ENCODE measurements around the gene TM4SF5. TPM values are rescaled to one million over a fixed set of nuclear protein-coding genes. Genes with fewer than 3 reads are reported as not detected.

TM4SF5 gene
- total RNA-seq, 1 experiment from 2014 or later: not detected

GRCh38 chr17:4785311-4786105, 13.8 kb downstream of the TM4SF5 start:
- ChIA-PET CTCF (interaction anchor here (0.5 to 6.0 kb wide), 3 partner anchors 100 to 169 kb away, joined by 3 to 88 read pairs (median 4); no protein-coding TSS in a partner anchor), POLR2A (interaction anchor here (1.1 kb wide), 1 partner anchor 63 kb away, joined by 3 read pairs; no protein-coding TSS in a partner anchor)
- H3K27ac Mint-ChIP-seq (ENCODE audit: low read depth, unreplicated experiment): no peak overlapping the region
- TF ChIP-seq CTCF (IDR thresholded peaks at IDR 0.05; ENCODE audit: unreplicated experiment): no peak
- H3K36me3 Mint-ChIP-seq (ENCODE audit: insufficient read depth, unreplicated experiment): no peaks in the 10 kb centered on the region
- no peak for DNase-seq (ENCODE audit: unreplicated experiment)
- H3K4me3 Mint-ChIP-seq (ENCODE audit: unreplicated experiment): no peak overlapping the region
- H3K27me3 Mint-ChIP-seq (ENCODE audit: insufficient read depth, unreplicated experiment): peaks cover 20% of the 10 kb centered on the region
- no TSS peak for BruUV-seq (replicated peaks)
- H3K9me3 Mint-ChIP-seq (ENCODE audit: unreplicated experiment): no peaks in the 10 kb centered on the region
- peaks cover 8% of the 10 kb centered on the region for H3K4me1 Mint-ChIP-seq (ENCODE audit: insufficient read depth, unreplicated experiment)
- intact Hi-C loops (cut with micrococcal nuclease): no loop called here

GRCh38 chr17:4786106-4786511, 14.4 kb downstream of the TM4SF5 start, which contains the start of gene VMO1:
TSS of gene VMO1 (minus strand) at chr17:4786364. CDS start at chr17:4786352, 12 bp downstream.
- Mint-ChIP-seq H3K4me1 (ENCODE audit: insufficient read depth, unreplicated experiment) (peaks cover 14% of the 10 kb centered on the region), H3K27ac (ENCODE audit: low read depth, unreplicated experiment) (no peak within 1 kb of the TSS), H3K9me3 (ENCODE audit: unreplicated experiment) (no peaks in the 10 kb centered on the region), H3K27me3 (ENCODE audit: insufficient read depth, unreplicated experiment) (peaks cover 17% of the 10 kb centered on the region), H3K4me3 (ENCODE audit: unreplicated experiment) (no peak within 1 kb of the TSS), H3K36me3 (ENCODE audit: insufficient read depth, unreplicated experiment) (no peaks in the 10 kb centered on the region)
- no TSS peak for BruUV-seq (replicated peaks)
- no peak for DNase-seq (ENCODE audit: unreplicated experiment)
- intact Hi-C loops (cut with micrococcal nuclease): no loop called here
- ChIA-PET CTCF (interaction anchor here (0.6 to 6.0 kb wide), 7 partner anchors 23 to 100 kb away, joined by 3 to 88 read pairs (median 3); no protein-coding TSS in a partner anchor), POLR2A (interaction anchor here (0.6 to 1.2 kb wide), 4 partner anchors 64 to 181 kb away, joined by 3 to 5 read pairs (median 3); partner anchors contain the start of gene SPAG7)
- no peak for TF ChIP-seq CTCF (IDR thresholded peaks at IDR 0.05; ENCODE audit: unreplicated experiment)

GRCh38 chr17:4786516-4786915, 14.8 kb downstream of the TM4SF5 start:
- CTCF ChIA-PET: interaction anchor here (0.6 to 6.0 kb wide), 9 partner anchors 23 to 99 kb away, joined by 3 to 88 read pairs (median 3); no protein-coding TSS in a partner anchor
- TF ChIP-seq CTCF (IDR thresholded peaks at IDR 0.05; ENCODE audit: unreplicated experiment): no peak
- POLR2A ChIA-PET: interaction anchor here (0.6 to 1.2 kb wide), 3 partner anchors 98 to 181 kb away, joined by 3 to 5 read pairs (median 3); partner anchors contain the start of gene SPAG7

GRCh38 chr17:4788159-4788806, 16.6 kb downstream of the TM4SF5 start:
- Mint-ChIP-seq H3K9me3 (ENCODE audit: unreplicated experiment) (no peaks in the 10 kb centered on the region), H3K27ac (ENCODE audit: low read depth, unreplicated experiment) (no peak overlapping the region), H3K27me3 (ENCODE audit: insufficient read depth, unreplicated experiment) (peaks cover 9% of the 10 kb centered on the region), H3K4me3 (ENCODE audit: unreplicated experiment) (peak overlapping the region; percentile 75), H3K36me3 (ENCODE audit: insufficient read depth, unreplicated experiment) (no peaks in the 10 kb centered on the region), H3K4me1 (ENCODE audit: insufficient read depth, unreplicated experiment) (peaks cover 18% of the 10 kb centered on the region)
- no TSS peak for BruUV-seq (replicated peaks)
- CTCF ChIA-PET: interaction anchor here (0.6 to 6.0 kb wide), 14 partner anchors 9 to 221 kb away, joined by 3 to 88 read pairs (median 4); partner anchors contain the start of gene MED11
- POLR2A ChIA-PET: interaction anchor here (0.6 to 4.0 kb wide), 9 partner anchors 19 to 146 kb away, joined by 3 to 51 read pairs (median 5); partner anchors contain the start of genes ARRB2, CHRNE, MINK1 and PLD2
- DNase-seq (ENCODE audit: unreplicated experiment): no peak
- no peak for TF ChIP-seq CTCF (IDR thresholded peaks at IDR 0.05; ENCODE audit: unreplicated experiment)
- intact Hi-C loops (cut with micrococcal nuclease): no loop called here

More at GRCh38 chr17:4786516-4786915, 14.8 kb downstream of the TM4SF5 start:
- no peaks in the 10 kb centered on the region for H3K36me3 Mint-ChIP-seq (ENCODE audit: insufficient read depth, unreplicated experiment)
- H3K27ac Mint-ChIP-seq (ENCODE audit: low read depth, unreplicated experiment): no peak overlapping the region
- intact Hi-C loops (cut with micrococcal nuclease): no loop called here
- peaks cover 18% of the 10 kb centered on the region for H3K4me1 Mint-ChIP-seq (ENCODE audit: insufficient read depth, unreplicated experiment)
- H3K27me3 Mint-ChIP-seq (ENCODE audit: insufficient read depth, unreplicated experiment): peaks cover 17% of the 10 kb centered on the region
- no peaks in the 10 kb centered on the region for H3K9me3 Mint-ChIP-seq (ENCODE audit: unreplicated experiment)
- DNase-seq (ENCODE audit: unreplicated experiment): no peak
- BruUV-seq (replicated peaks): no TSS peak
- no peak overlapping the region for H3K4me3 Mint-ChIP-seq (ENCODE audit: unreplicated experiment)
